ENCODE results near the gene GSX2.
"Not testable (repeated sequence)": the region's sequence is repeated elsewhere in the genome, so short reads cannot be mapped to it uniquely, and the experiment has no call there.

GSX2 gene

GRCh38 chr4:54099748-54100574, at the start of gene GSX2:
Gene GSX2, plus strand, starts transcription at chr4:54100163. Its CDS starts 182 bp downstream, at chr4:54100345.
- no peak for DNase-seq

- peak; percentile 57 for DNase-seq
These were observed 49.6 kb upstream of the GSX2 start for GRCh38 chr4:54050214-54050904.

- not testable (repeated sequence) for DNase-seq
These were observed 46.6 kb upstream of the GSX2 start for GRCh38 chr4:54053322-54053721.

GRCh38 chr4:54054501-54054900, 45.5 kb upstream of the GSX2 start:
- no peak for DNase-seq

- DNase-seq = no peak
These were observed 44.5 kb upstream of the GSX2 start for GRCh38 chr4:54055494-54055893.

GRCh38 chr4:54056360-54056759, 43.6 kb upstream of the GSX2 start:
- DNase-seq = no peak

- no peak for DNase-seq
These were observed 41.8 kb upstream of the GSX2 start for GRCh38 chr4:54058171-54058570.

- DNase-seq = no peak
These were observed 39.8 kb upstream of the GSX2 start for GRCh38 chr4:54060116-54060515.

- DNase-seq = no peak
These were observed 38.9 kb upstream of the GSX2 start for GRCh38 chr4:54061067-54061466.

- no peak for DNase-seq
These were observed 38.1 kb upstream of the GSX2 start for GRCh38 chr4:54061873-54062272.

GRCh38 chr4:54062392-54062791, 37.6 kb upstream of the GSX2 start:
- no peak for DNase-seq

GRCh38 chr4:54063229-54063628, 36.7 kb upstream of the GSX2 start:
- peak; percentile 61 for DNase-seq

GRCh38 chr4:54063737-54064316, 36.1 kb upstream of the GSX2 start:
- DNase-seq = no peak

GRCh38 chr4:54064317-54065111, 35.4 kb upstream of the GSX2 start, which contains the start of gene CHIC2:
Gene CHIC2, minus strand, starts transcription at chr4:54064605. Its CDS starts 305 bp downstream, at chr4:54064300.
- DNase-seq = peak; percentile 95

GRCh38 chr4:54065282-54066087, 34.5 kb upstream of the GSX2 start:
- peak; percentile 40 for DNase-seq

GRCh38 chr4:54066088-54066415, 33.9 kb upstream of the GSX2 start:
- DNase-seq = no peak

- DNase-seq = no peak
These were observed 33.2 kb upstream of the GSX2 start for GRCh38 chr4:54066718-54067129.

- peak; percentile 80 for DNase-seq
These were observed 32.8 kb upstream of the GSX2 start for GRCh38 chr4:54067166-54067565.

GRCh38 chr4:54073271-54073880, 26.6 kb upstream of the GSX2 start:
- peak; percentile 74 for DNase-seq

GRCh38 chr4:54074381-54074780, 25.6 kb upstream of the GSX2 start:
- no peak for DNase-seq

GRCh38 chr4:54076673-54077072, 23.3 kb upstream of the GSX2 start:
- DNase-seq = peak; percentile 40

GRCh38 chr4:54077812-54078211, 22.2 kb upstream of the GSX2 start:
- DNase-seq = peak; percentile 41

Measured in fibroblast of skin of right quadriceps (primary cell).